8988T (cell line): Measurements from ENCODE around the gene MED12L.

ENCODE experiments used
- DNase-seq: peaks from one replicate; pipeline ENCODE4 v3.0.0; 2011

Gene MED12L

DNA sequence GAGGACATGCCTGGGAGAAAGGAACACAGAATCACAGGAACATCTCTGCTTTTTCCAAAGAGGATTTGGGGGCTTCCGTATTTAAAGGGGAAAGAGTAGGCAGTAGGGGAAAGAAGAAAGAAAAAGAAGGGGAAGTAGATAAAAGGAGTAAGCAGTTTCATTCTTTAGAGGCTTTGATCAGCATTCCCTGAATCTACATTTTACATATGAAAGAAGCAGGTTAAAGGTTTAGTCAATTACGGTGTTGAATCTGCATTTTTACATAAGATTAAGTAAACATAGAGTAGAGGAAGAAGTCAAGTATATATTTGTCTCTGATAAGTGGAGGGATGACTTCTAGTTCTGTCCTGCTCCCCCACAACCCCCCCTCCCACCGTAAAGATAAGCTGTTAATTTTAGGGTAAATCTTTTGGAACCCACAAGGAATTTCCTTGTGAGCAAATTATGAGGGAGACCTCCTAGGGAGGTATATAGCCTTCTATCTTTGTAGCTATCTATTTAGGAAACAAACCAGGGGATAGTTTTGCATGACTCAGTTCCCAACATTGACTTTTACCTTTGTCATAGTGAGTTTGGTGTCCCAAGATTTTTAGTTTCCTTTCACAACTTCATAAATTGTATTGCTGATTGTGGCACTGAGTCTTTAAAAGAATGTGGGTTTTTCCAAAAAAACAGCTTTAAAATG is 307.8 kb downstream of the MED12L start:
- DNase-seq: no peak

DNA sequence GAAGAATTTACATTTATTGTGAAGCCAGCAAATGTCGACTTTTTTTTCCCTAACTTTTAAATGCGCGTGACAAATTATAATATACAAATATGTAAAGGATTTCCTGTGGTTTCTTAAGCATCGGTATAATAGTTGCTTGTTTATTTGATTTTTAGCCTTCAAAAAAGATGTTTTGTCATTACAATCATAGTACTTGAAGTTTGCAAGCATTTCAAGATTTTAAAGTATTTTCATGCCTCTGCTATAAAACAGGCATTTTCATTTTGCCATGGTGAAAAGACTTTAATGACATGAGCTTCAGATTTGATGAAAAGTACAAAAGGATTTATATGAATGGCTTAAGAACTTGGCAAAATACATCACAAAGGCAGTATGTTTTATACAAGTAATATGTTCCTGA is 308.5 kb downstream of the MED12L start:
- DNase-seq: no peak

DNA sequence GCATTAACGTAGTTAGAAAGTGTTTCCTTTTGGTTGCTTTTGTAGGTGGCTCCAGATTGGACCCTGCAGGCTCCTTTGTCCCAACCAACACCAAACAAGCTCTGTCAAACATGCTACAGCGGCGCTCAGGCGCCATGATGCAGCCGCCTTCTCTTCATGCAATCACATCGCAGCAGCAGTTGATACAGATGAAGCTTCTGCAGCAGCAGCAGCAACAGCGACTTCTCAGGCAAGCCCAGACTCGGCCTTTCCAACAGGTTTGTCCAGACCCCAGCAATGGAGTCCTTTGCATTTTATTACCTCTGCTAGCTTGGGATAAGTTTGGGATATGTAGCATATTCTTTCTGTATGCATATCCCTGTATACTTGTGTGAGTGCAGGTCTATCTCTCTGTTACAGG is 309.1 kb downstream of the MED12L start:
- no peak for DNase-seq

DNA sequence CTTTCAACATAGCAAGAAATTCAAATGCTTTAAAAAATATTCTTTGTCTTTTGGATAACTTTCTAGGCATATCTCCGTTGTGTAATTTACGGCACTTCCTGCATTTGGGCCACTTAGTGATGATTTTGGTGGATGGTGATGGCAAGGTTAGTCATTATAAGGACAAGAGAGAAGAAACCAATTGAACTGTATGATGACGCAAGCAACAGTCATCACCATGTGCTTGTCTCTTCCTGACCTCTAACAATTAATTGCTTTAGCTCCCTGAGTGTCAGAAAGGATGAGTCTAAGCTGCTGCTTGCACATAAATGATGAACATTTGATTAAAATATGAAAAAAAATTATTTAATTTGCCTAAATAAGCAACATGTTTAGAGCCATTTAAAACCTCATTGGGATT is 310.3 kb downstream of the MED12L start:
- DNase-seq: no peak

DNA sequence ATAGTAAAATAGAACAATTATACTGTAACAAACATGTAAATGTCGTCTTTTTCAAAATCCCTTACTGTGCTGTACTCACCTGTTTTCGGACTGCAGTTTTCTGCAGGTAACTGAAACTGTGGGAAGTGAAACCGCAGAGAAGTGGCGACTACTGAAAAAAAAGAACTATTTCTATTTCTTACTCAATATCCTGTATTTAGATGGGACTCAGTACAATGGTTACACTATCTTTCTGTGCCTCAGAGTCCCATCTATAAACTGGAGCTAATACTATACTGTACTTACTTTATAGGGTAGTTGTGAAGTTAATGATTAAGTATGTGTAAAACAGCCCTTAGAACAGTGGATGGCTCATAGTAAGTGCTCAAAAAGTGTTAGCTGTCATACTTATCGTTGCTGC is 313.4 kb downstream of the MED12L start:
- DNase-seq: no peak

DNA sequence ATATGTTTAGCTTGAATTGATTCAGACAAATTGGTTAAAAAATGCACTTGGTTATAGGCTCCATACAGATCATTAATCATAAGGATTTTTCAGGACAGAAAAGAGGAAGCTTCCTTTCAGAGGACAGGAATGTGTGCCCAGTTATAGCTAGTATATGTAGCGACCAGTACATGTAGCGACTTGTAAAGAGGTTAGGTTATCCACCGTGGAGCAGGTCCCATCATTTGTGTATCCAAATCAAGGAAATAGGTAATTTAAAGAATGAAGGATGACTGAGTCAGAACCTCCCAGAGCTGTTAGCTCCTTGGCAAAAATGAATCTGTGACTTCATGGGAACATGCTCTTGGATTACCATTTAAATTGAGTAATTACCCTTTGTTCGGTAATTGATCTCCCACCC is 314.9 kb downstream of the MED12L start:
- no peak for DNase-seq

DNA sequence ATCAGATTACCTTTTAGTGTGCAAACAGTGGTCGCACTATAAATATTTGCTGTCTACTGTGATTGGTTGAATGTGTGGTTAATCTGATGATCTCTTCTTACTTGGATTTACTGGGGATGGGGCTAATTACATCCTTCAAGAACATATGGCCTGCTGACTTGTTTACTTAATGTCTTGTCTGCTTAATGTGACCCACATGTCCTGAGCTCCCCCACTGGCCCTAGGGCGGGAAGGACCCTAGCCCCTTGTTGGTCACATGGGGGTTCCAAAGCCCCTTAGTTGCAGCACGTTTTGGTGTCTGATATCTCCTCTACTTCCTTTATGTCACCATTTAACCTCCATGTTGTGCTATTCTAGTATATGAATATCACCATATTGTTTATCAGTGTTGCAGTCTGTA is 316.9 kb downstream of the MED12L start:
- DNase-seq: no peak

DNA sequence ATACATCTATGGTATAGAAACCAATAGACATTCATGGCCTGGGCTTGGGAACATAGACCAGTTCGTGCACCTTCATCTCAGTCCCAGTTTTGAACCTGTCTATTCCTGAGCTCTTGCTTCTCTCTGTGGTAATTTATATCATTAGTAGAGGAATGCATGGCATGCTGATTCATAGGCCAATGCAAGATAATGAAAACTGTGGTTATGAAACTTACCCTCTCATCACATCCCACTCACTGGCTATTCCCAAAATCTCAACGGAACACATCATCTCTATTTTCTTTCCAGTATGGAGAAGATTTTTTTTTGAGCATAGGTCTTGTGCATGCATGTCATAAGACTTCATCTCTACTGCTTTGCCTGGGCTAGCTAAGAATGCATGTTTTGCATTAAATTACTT is 317.8 kb downstream of the MED12L start:
- DNase-seq: no peak

DNA sequence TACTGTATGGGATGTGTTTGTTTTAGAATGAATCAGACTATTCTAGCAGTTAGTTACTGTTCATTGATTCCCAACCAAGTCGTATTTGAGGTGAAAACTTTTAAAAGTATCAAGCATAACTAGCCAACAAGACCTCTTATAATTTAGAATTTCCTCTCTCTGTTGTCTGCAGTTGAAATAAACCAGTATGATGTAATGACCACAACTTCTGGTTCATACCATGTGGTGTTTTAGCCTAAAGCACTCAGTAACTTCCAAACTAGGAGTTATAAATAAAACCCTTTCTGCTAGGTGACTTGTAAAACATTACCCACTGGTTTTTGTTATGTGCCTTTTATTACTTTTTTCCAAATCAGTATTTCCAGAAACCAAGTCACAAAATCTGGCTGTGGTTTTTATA is 318.9 kb downstream of the MED12L start:
- DNase-seq: no peak

DNA sequence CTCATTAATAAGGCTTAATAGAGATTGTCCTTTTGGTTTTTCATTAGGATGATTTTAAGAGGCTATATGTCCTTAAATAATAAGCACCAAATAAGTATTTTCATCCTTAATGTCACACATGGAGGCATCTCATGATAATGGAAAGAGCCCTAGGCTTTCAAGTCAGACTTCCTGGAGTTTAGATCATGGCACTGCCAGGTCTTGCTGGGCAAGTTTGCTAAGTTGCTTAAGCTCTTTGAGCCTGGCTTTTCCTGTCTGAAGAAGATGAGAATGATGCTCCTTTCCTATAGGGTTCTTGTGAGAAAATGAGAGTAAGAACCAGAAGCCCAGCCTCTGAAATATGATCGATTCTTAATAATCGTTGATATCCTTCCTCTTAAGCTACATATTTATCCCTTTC is 322.5 kb downstream of the MED12L start:
- no peak for DNase-seq

DNA sequence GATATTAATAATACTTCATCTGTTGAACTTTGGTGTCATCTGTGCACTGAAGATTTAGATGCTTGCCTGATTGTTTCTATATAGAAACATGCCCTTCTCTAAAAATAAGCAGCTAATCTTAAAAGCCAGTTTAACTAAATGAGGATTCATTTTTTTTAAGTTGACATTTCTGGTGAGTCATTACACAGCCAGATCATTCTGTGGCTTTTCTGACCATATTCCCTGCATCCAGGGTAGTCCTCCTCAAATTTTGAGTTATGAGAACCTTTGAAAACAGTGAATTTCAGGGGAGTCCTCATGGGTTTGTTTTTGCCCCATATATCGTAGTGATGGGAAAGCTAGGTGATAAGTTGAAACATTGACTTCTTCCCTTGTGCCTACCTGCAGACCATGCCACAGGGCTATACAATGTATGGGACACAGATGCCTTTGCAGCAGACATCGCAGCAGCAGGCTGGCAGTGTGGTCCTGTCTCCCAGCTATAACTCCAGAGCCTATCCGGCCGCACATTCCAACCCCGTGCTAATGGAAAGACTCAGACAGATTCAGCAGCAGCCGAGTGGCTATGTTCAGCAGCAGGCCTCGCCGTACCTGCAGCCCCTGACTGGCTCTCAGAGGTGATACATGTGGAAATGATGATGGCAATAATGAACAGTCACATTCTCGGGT is 325.6 kb downstream of the MED12L start:
- DNase-seq: no peak

DNA sequence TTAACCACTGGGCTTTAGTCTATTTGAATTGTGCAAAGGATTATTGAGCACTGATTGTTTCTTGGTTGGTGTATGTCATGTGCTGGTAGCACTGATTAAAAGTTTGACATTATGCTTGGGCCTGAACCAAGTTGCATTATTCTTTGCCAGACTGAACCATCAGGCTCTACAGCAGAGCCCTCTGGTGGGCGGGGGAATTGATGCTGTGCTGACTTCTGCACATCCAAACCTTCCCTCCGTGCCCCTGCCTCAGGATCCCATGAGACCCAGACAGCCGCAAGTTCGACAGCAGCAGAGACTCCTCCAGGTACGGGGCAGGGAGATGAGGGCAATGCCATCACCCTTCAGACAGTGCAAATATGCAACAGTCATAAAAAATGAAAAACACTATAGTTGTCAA is 327.5 kb downstream of the MED12L start:
- no peak for DNase-seq

DNA sequence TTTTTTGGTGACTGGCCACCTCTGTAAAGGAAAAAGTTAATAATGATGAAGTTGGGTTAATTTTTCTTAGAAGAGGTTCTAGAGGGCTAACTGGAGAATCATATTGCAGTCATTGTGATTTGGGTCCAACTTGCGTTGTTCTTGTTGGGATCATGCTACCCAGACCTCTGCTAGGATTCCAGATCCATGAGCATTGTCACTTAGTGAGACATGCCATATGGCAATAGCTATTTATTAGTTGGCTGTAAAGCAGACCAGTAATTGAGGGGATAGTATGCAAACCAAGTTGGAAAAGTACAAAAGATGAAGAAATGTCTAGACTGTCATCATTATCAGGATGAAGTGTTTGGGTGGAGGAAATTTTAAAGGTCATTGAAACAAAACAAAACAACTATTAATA is 329.8 kb downstream of the MED12L start:
- no peak for DNase-seq

DNA sequence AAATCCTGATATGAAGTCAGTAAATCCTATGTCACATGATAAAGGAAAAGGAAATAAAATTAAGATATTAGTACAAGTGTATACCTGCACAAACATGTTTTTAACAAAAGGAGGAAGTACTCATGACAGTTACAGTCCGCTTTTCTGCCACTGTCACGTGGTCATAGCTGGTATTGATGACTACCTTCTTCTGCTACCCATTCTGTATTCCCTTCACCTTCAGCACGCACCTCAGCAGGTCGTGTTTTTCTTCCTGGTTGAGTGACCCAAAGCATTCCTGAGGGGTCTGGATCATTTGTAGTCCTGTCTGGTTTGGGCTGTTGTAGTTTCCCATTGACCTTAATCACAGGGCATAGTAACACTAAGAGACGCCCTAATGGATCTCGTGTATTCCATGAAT is 334.3 kb downstream of the MED12L start:
- no peak for DNase-seq

DNA sequence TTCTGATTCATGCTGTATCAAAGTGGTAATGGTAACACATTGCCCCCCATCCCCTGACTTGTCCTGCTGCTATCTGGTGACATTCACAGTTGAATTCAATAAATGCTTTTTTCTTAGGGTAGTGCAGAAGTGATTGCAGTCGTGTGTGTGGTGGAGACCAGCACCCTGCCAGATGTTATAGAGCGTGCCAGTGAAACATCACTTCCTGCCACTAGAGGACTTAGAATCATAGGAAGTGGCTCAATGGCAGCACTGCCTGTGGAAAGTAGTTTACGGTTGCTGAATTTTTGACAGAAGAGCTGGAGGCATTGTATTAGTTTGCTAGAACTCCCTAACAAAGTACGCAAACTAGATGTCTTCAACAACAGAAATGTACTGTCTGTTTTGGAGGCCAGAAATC is 336.5 kb downstream of the MED12L start:
- no peak for DNase-seq

DNA sequence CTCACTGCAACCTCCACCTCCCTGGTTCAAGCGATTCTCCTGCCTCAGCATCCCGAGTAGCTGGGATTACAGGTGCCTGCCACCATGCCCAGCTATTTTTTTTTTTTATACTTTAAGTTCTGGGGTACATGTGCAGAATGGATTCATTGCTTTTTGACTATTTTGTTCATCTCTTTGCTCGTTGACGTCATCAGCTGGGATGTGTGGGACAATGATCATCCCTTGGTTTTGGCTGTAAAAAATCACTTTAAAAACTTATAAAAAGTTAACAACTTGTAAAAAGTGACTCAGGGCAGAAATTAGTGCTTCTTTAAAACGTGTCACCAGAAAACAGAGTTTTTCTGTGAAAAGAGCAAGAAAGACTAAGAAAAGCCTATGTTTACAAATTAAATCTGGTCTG is 337.6 kb downstream of the MED12L start:
- no peak for DNase-seq

DNA sequence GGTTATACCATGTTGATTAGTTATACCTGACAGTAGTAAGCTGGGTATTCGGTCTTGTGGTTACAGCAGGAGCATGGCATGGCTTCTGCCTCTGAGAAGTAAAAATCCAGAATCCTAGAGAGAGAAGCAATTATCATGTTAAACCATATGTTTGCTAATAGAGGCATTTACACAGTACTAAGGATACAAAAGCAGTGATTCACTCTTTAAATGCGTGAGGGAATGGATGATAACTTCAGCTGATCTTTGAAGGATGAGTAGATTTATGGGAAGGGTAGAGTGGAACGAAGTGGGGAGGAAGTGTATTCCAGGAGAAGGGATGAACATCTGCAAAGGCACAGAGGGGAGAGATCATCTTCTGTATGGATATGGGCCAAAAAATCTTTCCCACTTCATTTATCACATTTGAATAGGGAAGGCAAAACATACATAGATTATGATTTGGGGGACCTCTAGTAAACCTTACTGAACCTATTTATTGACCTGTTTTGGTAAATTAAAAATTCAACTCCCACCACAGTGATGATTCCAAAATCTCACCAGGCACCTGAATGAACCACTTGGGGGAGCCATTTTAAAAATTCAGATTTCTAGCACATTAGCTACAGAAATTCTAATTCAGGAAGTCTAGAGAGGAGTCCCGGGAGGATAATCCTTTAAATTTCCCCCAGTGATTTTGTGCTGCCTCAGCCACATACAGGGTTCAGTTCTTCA is 340.3 kb downstream of the MED12L start:
- no peak for DNase-seq

DNA sequence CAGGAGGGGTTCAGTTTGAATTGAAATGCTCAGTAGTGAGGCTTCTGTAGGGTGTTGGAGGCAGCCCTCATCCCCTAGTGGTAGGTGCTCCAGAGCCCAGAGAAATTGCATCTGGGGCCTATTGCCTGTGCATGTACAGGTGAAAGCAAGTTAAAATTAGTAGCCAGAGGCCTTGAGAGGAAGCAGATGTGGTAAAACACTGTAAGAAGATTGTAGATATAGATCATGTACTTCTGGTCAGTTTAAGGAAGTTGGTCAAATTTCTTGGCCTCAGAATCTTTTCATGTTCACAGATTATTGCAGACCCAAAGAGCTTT is 340.8 kb downstream of the MED12L start:
- no peak for DNase-seq

DNA sequence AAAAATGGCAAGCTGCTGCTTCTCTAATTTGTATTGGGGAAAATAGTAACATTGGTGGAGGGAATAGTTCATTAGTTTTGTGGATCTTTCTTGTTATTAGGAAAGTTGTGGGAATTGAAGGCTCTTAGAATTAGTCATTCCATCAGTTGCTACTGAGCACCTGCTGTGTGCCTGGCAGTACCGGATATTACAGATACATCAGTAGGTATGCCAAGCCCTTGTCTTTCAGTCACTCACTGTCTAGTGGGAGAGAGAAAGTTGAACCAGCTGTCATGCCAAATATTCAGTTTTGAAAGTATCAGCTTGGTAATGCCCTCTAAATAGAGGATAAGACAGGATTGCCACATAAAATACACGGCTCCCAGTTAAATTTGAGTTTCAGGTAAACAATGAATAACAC is 342.9 kb downstream of the MED12L start:
- no peak for DNase-seq

DNA sequence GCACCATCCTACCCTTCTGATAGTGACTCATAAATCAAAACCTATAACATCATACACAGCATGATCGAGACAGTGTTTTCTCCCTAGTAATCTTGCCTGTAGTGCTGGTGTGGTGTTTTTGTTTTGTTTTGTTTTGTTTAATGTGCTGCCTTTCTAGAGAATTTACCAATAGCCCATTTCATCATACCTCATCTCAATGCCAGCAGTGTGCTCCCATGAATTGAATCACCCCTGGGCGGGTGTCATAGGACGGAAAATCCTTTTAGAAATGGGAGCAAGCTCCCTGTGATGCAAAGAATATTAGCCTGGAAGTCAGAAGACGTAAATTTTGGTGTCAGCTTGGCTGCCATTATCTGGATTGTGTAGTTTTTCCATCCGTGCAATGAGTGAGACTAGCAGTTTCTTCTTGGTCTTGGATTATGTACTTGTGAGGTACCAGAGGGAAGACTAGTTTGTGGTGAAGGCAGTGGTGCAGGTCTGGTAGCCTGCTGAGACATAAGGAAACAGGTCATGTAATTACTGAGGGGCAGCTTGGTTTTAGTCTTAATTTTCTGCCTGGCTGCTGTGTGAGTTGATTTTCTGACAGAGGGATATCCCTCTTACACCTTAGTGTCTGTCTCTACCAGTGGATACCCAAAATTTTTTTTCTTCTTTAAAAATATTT is 345.5 kb downstream of the MED12L start:
- no peak for DNase-seq

DNA sequence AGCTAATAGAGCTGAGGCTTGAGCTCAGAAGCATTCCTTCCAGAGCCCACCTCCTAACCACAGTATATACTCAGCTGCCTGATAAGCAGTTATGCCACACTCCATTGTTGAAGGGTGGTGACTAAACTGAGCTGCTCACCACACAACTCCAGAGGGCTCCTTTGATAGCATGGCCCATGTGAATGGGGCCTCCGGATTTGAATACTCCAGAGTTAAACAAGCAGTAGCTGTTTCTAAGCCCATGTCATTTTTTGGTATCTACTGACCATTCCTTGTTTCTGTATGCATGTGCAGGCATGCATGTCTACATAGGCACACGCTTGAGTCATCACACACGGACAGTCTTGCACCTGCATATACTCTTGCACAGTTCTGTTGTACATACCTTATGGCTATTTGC is 346.5 kb downstream of the MED12L start:
- DNase-seq: no peak

DNA sequence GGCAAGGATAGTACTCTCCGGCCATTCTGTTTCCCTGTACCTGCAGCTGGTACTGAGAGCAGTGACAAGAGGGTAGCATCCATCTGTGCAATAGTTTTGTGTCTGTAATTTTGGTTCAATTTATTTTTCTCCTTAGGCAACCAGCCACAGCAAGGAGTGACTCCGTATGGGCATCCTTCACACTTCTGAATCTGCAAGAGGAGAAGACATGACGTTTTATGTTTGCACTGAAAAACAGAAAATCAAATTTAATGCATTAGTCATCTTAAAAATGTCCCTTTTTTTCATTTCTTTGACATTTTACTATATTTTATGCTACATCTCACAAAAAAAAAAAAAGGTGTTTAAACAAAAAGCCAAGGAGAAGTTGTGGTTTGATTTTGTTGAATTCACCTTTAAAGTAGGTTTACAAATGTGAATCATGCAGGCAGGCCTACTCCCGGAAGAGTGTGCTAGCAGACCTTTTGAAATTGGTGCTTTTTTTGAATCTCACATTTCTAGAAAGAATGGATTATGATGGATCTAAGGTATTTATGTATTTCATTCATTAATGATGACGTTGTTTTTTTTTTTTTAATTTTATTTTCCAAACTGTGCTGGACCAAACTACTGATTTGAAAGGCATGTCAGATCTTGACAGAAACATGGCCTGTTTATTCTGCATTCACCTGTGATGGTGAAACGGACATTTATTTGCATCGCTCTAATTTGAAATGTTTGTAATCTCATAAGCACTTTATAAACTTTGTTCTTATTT is 347.3 kb downstream of the MED12L start:
- no peak for DNase-seq

DNA sequence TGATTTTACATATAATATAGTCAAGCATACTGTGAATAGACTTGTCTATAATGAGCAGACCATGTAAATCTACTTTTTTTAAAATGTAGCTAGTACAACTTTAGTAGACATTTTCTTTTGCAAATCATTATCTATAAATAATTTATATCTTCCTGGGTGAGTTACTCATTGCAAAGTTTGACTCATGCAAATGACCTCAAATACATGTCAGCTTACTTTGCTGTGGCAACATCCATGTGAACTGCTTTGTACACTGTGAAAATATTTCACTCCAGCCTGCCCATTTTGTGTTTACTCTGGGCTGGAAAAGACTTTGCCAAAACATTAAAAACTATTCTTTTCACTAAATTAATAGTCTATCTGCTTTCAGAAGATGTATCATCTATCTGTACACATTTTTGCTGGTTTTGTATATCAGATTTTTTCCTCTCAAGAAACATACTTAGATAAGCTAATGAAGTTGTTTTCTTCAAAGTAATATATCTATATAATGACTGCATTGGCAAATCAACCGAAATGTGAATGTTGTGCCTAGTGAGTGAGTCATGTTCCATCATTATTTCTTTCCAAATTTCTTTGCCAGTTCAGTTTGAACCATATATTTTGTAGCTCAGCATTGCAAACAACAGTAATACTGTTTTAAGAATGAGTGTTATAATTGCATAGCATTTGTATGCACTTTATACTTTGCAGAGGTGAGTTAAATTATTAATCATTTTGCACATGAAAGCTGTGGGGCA is 348.9 kb downstream of the MED12L start:
- DNase-seq: no peak
